GM18526 (cell line): ENCODE measurements around the gene FNDC11.

Experiments
- POLR2A ChIP-seq: IDR thresholded peaks from 3 replicates; pipeline ENCODE4 v1.6.1; 2011; ENCODE audit not compliant: insufficient read length; ENCODE audit errors: extremely low read depth

The FNDC11 gene

GRCh38 chr20:63520934-63521601 is 32.9 kb upstream of the FNDC11 start:
- no peak for TF ChIP-seq POLR2A

GRCh38 chr20:63521602-63522001 is 32.4 kb upstream of the FNDC11 start:
- no peak for TF ChIP-seq POLR2A

- TF ChIP-seq POLR2A, result no peak
Measured at GRCh38 chr20:63522091-63522868, 31.7 kb upstream of the FNDC11 start.

- no peak for TF ChIP-seq POLR2A
Measured at GRCh38 chr20:63522981-63523611, 30.9 kb upstream of the FNDC11 start.

DNA sequence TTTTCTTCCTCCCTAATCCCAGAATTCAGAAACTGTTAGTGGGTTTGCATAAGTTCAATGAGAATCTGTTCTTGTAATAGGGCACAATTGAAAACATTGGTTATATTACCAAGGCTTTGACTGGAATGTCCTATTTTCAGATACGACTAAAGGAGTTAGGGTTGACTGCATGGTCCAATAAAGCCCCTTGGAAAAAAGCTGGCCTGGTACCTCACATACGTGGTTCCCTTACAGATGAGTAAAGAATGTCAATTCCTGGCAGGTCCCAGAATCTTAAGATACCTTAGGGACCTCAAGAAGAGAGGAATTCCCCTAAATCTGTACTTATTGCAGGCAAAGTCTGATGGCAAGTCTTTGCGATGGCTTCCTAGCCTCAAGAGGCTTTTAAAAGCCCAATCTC is 28.8 kb upstream of the FNDC11 start:
- TF ChIP-seq POLR2A, result no peak

- no peak for TF ChIP-seq POLR2A
Measured at GRCh38 chr20:63525971-63526370, 28.0 kb upstream of the FNDC11 start.

- TF ChIP-seq POLR2A, result no peak
Measured at GRCh38 chr20:63527184-63527583, 26.8 kb upstream of the FNDC11 start.

GRCh38 chr20:63529180-63529860 is 24.6 kb upstream of the FNDC11 start:
- no peak for TF ChIP-seq POLR2A

DNA sequence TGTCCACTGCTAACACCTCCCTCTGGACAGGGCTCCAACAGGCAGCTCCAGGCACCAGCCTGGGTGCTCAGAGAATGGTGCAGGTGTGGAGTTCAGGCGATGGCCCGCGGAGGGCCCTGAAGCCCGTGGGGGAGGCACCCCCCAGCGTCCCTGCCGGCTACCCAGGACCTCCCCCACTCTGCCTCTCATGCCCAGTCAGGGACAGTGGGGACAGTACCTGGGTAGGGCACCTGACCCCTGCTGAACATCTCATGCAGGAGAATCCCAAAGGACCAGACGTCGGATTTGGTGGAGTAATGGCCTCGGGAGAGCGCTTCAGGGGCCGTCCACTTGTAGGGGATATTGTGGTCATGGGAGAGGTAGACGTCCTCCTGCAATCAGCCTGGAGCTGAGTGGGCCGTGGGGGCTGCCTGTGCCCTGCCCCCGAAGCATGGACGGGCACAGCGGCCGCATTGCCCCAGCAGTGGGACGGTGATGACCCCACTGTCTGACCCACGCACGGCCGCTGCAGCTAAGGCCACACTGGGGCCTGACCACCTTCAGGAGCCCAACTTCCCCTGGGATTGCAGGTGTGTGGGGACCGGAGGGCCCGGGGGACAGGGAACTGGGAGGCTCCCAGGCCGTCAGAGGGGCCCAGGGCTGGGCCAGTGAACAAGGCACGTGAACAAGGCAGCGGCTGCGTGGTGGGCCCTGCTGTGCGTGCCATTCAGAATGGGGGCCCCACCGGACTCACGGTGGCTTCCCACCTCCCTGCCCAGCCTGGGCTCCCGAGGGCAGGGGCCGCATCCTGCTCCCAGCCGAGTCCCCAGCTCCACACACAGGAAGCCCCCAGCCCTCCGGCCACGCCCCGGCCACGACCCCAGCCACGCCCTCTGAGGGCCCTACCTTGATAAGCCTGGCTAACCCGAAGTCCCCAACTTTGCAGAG is 23.8 kb upstream of the FNDC11 start:
- TF ChIP-seq POLR2A, result no peak

GRCh38 chr20:63530788-63531160 is 23.2 kb upstream of the FNDC11 start:
- no peak for TF ChIP-seq POLR2A

DNA sequence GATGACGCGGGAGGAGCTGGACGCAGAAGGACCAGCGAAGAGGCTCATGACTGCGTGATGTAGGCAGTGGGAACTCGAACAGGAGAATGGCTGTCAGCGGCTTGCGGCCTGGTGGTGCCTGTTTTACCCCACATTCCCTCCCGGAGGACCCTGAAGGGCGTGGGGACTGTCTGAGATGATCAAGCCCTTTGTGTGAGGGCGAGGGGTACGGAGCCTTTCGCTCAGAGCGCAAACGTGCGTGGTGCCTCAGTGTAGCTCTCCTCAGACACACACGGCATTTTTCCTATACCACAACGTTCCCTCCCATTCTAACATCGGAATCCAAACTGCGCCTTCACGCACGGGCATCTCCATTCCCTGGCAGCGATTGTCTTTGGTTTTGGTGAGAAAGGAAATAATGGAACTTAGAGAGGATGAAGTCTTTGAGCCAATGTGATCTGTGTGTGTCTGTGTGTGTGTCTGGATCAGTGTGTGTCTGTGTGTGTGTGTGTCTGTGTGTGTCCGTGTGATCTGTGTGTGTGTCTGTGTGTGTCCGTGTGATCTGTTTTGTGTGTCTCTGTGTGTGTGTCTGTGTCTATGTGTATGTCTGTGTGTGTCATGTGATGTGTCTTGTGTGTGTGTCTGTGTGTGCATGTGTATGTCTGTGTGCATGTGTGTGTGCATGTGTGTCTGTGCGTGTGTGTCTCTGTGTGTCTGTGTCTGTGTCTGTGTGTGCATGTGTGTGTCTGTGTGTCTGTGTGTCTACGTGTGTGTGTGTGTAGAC is 22.1 kb upstream of the FNDC11 start:
- TF ChIP-seq POLR2A, result no peak

DNA sequence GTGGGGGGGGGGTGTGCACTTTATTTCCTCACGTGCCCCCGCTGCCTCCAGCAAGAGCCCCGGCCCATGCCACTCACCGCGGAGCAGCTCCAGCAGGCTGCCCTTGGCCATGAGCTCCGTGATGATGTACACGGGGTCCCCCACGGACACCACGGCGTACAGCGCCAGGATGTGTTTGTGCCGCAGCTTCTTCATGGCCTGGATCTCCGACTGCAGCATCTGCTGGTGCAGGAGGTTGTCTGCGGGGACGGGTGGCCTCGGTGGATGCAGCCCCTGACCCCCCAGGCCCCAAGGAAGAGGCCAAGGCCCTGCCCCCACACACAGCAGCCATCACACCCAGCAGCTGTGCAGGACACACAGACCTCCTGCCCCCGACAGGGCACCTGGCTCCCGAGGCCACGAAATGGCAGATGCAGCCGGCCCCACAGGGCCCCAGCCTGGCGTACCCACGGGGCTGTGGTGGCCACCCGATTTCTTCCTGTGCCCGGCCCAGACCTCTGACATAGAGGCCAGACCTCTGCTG is 21.4 kb upstream of the FNDC11 start:
- TF ChIP-seq POLR2A, result no peak

DNA sequence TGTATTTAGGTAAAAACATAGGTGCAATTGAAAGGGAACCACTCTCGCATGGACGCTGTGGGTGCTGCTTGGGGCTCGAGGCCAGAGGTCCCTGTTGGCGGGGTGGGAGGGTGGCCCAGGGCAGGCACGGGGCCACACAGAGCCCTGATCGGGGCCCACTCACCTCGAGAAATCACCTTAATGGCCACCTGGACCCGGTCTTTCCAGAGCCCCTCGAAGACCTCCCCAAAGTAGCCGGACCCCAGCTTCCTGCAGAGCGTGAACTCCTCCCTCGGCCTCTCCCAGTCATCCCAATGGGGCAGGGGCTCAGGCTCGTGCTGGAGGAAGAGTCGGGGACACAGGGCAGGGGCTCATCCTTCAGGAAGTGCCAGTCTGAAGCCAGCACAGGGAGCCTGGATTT is 20.6 kb upstream of the FNDC11 start:
- TF ChIP-seq POLR2A, result no peak
